ENCODE measurements around the gene CD96. TPM values are rescaled to one million over a fixed set of nuclear protein-coding genes. Genes with fewer than 3 reads are reported as not detected.

Gene CD96
- total and polyA plus RNA-seq, 9 donors, result 0.13 to 3.0 (median 0.72) TPM

DNA sequence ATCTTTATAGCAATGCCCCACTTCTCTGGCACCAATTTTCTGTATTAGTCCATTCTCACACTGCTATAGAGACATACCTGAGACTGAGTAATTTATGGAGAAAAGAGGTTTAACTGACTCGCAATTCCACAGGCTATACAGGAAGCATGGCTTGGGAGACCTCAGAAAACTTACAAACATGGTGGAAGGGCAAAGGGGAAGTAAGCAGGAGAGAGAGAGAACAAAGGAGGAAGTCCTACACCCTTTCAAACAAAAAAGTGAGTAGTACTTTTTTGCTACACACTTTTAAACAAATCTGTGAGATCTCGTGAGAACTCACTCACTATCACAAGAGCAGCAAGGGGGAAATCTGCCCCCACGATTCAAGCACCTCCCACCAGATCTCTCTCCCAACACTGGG lies 120.9 kb downstream of the CD96 start:
- DNase-seq, result no peak
- H3K27me3 ChIP-seq, result no peaks in the 10 kb centered on the region
- H3K4me1 ChIP-seq (ENCODE audit: insufficient read depth), result no peaks in the 10 kb centered on the region
- H3K9me3 ChIP-seq, result peaks cover 0 to 6% of the 10 kb centered on the region in 2 donors
- no peak overlapping the region for H3K4me3 ChIP-seq
- intact Hi-C loops (cut with DNase I), result no loop called here
- 74 to 78% (median 78%) methylated on average over 3 of the region's 3 CpGs for WGBS, 3 donors
- no peaks in the 10 kb centered on the region for H3K36me3 ChIP-seq
- no peak for TF ChIP-seq POLR2A (IDR thresholded peaks at IDR 0.05)
- TF ChIP-seq, protein P1, sequence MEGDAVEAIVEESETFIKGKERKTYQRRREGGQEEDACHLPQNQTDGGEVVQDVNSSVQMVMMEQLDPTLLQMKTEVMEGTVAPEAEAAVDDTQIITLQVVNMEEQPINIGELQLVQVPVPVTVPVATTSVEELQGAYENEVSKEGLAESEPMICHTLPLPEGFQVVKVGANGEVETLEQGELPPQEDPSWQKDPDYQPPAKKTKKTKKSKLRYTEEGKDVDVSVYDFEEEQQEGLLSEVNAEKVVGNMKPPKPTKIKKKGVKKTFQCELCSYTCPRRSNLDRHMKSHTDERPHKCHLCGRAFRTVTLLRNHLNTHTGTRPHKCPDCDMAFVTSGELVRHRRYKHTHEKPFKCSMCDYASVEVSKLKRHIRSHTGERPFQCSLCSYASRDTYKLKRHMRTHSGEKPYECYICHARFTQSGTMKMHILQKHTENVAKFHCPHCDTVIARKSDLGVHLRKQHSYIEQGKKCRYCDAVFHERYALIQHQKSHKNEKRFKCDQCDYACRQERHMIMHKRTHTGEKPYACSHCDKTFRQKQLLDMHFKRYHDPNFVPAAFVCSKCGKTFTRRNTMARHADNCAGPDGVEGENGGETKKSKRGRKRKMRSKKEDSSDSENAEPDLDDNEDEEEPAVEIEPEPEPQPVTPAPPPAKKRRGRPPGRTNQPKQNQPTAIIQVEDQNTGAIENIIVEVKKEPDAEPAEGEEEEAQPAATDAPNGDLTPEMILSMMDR (IDR thresholded peaks at IDR 0.05), result no peak
- no peak for TF ChIP-seq EP300 (IDR thresholded peaks at IDR 0.05)
- H3K27ac ChIP-seq, result no peak overlapping the region

GRCh38 chr3:111666041-111666735 lies 124.2 kb downstream of the CD96 start:
- Histone ChIP-seq H3K27me3 (no peaks in the 10 kb centered on the region), H3K4me1 (ENCODE audit: insufficient read depth) (no peaks in the 10 kb centered on the region), H3K4me3 (no peak overlapping the region), H3K36me3 (no peaks in the 10 kb centered on the region), H3K27ac (no peak overlapping the region), H3K9me3 (peaks cover 0 to 6% of the 10 kb centered on the region in 2 donors)
- intact Hi-C loops (cut with DNase I), result loop anchor here in 1 of 4 donors (5.0 kb wide), 1 partner anchor 346 kb away; no protein-coding TSS in a partner anchor
- no peak for DNase-seq
- WGBS, 3 donors, result 56 to 69% (median 67%) methylated on average over 4 of the region's 4 CpGs
- TF ChIP-seq EP300 (IDR thresholded peaks at IDR 0.05) (no peak), POLR2A (IDR thresholded peaks at IDR 0.05) (no peak)
- TF ChIP-seq, protein P1 (IDR thresholded peaks at IDR 0.05), result no peak

- Histone ChIP-seq H3K4me3 (no peak overlapping the region), H3K4me1 (ENCODE audit: insufficient read depth) (no peaks in the 10 kb centered on the region), H3K9me3 (no peaks in the 10 kb centered on the region), H3K36me3 (no peaks in the 10 kb centered on the region), H3K27ac (no peak overlapping the region), H3K27me3 (no peaks in the 10 kb centered on the region)
- TF ChIP-seq POLR2A (IDR thresholded peaks at IDR 0.05), result no peak
- TF ChIP-seq, protein P1 (IDR thresholded peaks at IDR 0.05), result no peak
- TF ChIP-seq EP300 (IDR thresholded peaks at IDR 0.05), result no peak
- WGBS, 3 donors, result 88 to 94% (median 92%) methylated on average over 5 of the region's 5 CpGs
- intact Hi-C loops (cut with DNase I), result loop anchor here in 1 of 4 donors (5.0 kb wide), 1 partner anchor 345 kb away; no protein-coding TSS in a partner anchor
- DNase-seq, result no peak
These were observed 125.2 kb downstream of the CD96 start for GRCh38 chr3:111667170-111667569.

GRCh38 chr3:111667621-111668239 lies 125.7 kb downstream of the CD96 start:
- intact Hi-C loops (cut with DNase I), result loop anchor here in 1 of 4 donors (5.0 kb wide), 1 partner anchor 345 kb away; no protein-coding TSS in a partner anchor
- 52 to 57% (median 54%) methylated on average over 5 of the region's 5 CpGs for WGBS, 3 donors

More at GRCh38 chr3:111667621-111668239, 125.7 kb downstream of the CD96 start:
- no peaks in the 10 kb centered on the region for H3K9me3 ChIP-seq
- no peaks in the 10 kb centered on the region for H3K36me3 ChIP-seq
- H3K27me3 ChIP-seq, result no peaks in the 10 kb centered on the region
- no peak for TF ChIP-seq EP300 (IDR thresholded peaks at IDR 0.05)
- TF ChIP-seq, protein P1 (IDR thresholded peaks at IDR 0.05), result no peak
- TF ChIP-seq POLR2A (IDR thresholded peaks at IDR 0.05), result no peak
- no peak overlapping the region for H3K27ac ChIP-seq
- H3K4me3 ChIP-seq, result no peak overlapping the region
- H3K4me1 ChIP-seq (ENCODE audit: insufficient read depth), result no peaks in the 10 kb centered on the region
- DNase-seq, result no peak

Data from ovary (tissue), 9 donors.